H1 (cell line): ENCODE data around the gene HTR3D. TPM values are rescaled to one million over a fixed set of nuclear protein-coding genes. Genes with fewer than 3 reads are reported as not detected.

ENCODE experiments used
- ATF2 ChIP-seq: IDR thresholded peaks from 2 replicates; pipeline ENCODE4 v1.6.1; 2012; ENCODE audit warnings: low read length, inconsistent platforms
- EGR1 ChIP-seq: IDR thresholded peaks from 2 replicates; pipeline ENCODE4 v1.6.1; 2011; ENCODE audit warnings: low read depth, low read length, borderline replicate concordance
- polyA plus RNA-seq, 7 experiments: library from polyadenylated mRNA; depleted of rRNA in 3 of 7; stranded (reverse) in 5 of 7; unstranded in 2 of 7; fragments of >200 nt in 5 of 7; fragments of 200-250 nt in 2 of 7; gene quantifications; 1 replicate in 5 of 7; 2 replicates in 1 of 7; 4 replicates in 1 of 7; pipeline versions ENCODE4 v1.2.1 to v1.2.3, GENCODE V29; 2011 to 2013; ENCODE audit warnings: missing spikeins in 2 of 7, mixed read lengths in 2 of 7
- total RNA-seq: library from RNA; stranded (reverse); fragmentation: NEBNext Ultra II Directional; extraction: Animal tissue kit (Norgen Biotek cat#: 25700); gene quantifications from 2 replicates; pipeline ENCODE4 v1.2.1, GENCODE V29; 2021

Gene HTR3D
- total and polyA plus RNA-seq, 2 of the 8 experiments (the other 6 are each of a cell fraction or from before 2014, with no cell fraction given): not detected

GRCh38 chr3:183988216-183988790 is 43.2 kb upstream of the HTR3D start (continued):
- TF ChIP-seq ATF2 (no peak), EGR1 (no peak)
